GM10266 (cell line): Measurements from ENCODE around the gene RIGI.
A peak's percentile ranks its signal among the peaks of the same experiment; 100 is the strongest.

Source experiments
- DNase-seq: peaks from one replicate; pipeline ENCODE4 v3.0.0; 2012; ENCODE audit errors: extremely low spot score
- CTCF ChIP-seq: IDR thresholded peaks from 2 replicates; pipeline ENCODE4 v1.5.1; 2012; ENCODE audit warnings: mild to moderate bottlenecking, low read depth; ENCODE audit not compliant: control insufficient read depth, insufficient read depth; ENCODE audit errors: missing control alignments

RIGI gene

DNA sequence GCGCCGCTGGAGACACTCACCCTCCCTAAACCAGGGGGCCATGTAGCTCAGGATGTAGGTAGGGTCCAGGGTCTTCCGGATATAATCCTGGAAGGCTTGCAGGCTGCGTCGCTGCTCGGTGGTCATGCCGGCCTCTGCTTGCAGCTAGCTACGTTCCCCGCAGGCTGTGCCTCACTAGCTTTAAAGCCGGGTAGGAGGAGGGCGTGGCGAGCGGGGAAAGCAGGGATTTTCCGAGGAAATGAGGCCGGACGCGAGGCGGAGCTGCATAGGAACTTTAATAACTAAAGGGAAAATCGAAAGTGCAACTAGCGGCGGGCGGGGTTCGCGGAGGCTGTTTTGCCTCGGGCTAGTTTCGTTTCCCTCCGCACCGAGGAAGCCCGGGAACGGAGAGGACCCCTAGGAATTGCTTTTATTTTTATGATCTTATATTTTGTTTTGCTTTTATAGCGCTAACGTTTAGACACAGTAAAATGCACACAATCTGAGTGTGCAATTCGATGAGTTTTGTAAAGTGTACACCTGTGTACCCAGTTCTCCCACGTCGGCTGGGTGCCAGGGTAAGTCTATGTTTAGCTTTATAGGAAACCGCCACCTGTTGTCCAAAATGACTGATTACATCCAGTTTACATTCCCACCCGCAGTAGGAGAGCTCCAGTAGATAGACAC, at the start of gene RIGI:
Gene RIGI, minus strand, starts transcription at position 156 of the 666 bp plus-strand sequence. Its CDS starts 30 bp downstream, at position 126.
- TF ChIP-seq CTCF: peak; percentile 40
- peak; percentile 38 for DNase-seq

DNA sequence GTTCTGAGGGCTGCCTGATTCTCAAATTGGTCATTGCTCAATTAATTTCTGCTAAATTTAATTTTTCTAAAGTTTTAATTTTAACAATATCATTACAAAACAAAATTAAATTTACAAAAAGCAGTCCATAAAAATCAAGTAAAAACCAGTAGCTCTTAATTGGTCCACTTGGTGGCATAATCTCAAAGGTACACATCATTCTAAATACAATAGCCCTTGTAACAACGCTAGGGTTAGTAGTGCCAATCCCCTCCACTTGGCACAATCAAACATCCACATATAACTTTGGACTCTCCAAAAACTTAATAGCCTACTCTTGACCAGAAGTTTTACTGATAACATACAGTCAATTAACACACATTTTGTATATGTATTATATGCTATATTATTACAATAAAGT, 48.9 kb upstream of the RIGI start:
- no peak for DNase-seq
- no peak for TF ChIP-seq CTCF

DNA sequence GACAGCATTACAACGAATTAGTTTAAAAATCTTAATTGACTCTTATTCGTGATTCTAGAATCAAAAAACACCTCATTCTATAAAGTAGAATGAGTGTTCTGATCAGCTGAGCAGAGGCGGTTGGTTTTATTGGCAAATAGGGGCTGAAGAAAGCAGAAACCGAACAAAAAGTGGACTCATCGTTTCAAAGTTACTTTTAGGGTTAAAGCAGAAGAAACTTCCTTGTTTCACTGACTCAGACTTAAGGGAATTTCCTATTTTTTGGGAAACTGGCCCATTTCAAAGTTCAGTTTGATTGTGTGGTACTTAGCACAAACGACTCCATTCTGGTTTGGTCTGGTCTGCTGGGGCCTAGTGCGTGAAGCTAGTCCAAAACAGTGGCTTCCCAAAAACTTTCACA, 47.8 kb upstream of the RIGI start:
- no peak for DNase-seq
- no peak for TF ChIP-seq CTCF

DNA sequence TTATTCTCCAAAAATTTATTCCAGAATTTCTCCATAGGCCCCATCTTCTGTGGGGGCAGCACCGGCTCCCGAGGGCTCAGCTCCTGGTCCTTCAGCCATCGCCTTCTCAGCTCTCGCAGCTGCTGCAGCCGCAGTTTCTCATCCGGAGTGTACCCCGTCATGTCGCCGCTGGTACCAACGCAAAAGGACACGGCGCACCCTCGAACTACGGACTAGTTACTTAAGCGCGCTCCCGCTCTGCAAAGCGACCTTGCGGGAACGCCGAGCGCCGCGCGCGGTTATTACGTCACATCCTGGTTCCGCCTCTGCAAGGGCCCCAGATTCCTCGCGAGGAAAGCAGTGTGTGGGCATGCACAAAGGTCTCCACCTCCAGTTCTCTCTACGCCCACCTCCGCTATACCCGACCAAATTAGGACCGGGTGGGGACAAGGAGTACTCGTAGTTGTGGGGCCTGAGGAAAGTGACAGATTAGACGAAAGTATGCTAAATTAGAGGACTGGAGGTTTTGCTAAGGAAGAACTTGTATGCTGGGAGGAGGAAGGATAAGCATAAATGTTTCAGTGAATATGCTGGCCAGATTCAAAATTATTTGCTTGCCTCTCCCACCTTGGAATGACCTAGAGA, 47.0 kb upstream of the RIGI start, which contains the start of gene NDUFB6:
Gene NDUFB6, minus strand, starts transcription at position 260 of the 624 bp plus-strand sequence. Its CDS starts 99 bp downstream, at position 161.
- no peak for TF ChIP-seq CTCF
- peak; percentile 88 for DNase-seq

DNA sequence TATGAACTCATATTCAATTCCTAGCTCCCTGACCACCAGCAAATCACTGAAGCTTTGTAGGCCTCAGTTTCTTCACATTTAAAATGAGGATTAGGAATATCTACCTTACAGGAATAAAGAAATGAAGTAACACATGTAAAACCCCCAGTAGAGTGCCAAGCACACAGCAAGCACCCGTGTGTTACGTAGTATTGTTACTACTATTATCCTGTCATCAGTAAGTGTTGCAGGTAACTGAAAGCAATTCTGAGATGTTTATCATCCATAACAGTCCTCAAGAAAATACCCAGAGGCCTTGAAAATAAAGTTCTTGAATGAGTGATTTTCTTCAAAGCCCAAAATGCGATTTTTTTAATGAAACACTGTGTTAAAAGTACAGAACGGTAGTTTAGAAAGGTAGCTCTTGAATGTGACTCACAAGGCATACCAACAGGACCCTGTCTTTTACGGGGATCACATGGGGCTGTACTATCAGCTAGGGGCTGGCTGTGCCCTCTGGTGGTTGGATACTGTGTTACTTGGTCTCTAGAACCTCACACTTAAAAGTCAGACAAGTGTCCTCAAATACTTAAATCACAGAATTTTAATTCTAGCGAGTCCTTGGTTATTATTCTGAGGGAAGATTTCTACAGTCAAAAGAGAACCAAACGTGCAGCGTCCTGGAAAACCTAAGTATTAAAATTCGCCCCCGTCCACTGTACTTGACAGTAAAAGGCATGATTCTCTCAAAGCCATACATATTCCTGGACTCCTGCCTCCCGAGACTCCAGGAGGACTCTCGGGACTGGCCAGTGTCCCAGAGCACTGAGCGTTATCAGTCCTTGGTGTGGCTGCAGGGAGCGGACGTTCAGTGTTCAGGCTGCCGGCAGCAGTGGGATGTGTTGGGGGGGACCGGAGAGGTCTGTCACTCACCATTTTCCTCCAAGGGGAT, 46.2 kb upstream of the RIGI start:
- peak; percentile 74 for TF ChIP-seq CTCF
- peak; percentile 71 for DNase-seq

DNA sequence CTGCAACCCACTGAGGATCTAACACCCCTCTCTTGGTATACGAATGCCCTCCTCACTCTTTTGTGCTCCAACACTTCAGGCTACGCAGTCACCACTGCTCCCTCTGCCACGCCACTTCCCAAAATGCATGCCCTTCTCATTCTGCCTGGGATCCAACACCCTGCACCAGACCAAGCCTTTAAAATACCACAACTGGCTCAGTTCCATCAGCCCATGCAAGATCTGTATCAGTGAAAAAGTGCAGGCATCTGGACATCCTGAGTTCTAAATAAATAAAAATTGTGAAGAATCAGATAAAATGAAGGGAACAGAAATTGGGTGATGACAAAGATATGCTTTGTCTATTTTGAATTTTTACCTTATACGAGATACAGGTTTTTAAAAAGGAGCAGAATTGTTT, 44.3 kb upstream of the RIGI start:
- no peak for DNase-seq
- no peak for TF ChIP-seq CTCF
